Stimulated activated CD4-positive, alpha-beta T cell treated with anti-CD3 and anti-CD28 coated beads, Interleukin-1b, Interleukin-23, amount 100 ng/mL, for 1 hour (primary cell): ENCODE results near the gene ANKRD65.
"Not testable (repeated sequence)": the region's sequence is repeated elsewhere in the genome, so short reads cannot be mapped to it uniquely, and the experiment has no call there.

Experiments used
- DNase-seq, 2 donors: peaks; one replicate each; pipeline ENCODE4 v3.0.0-alpha.2; 2020; ENCODE audit warnings: low read depth in 2 of 2

The ANKRD65 gene

GRCh38 chr1:1421147-1421906 is at the start of gene ANKRD65:
ANKRD65 (minus strand) TSS chr1:1421276; CDS start chr1:1421005, 271 bp downstream.
- DNase-seq: no peak

- DNase-seq: not testable (repeated sequence)
Measured at GRCh38 chr1:1468196-1468985, 47.3 kb upstream of the ANKRD65 start.

- DNase-seq: no peak
Measured at GRCh38 chr1:1463312-1463711, 42.2 kb upstream of the ANKRD65 start.

GRCh38 chr1:1462318-1462966 is 41.4 kb upstream of the ANKRD65 start:
- no peak for DNase-seq

GRCh38 chr1:1461721-1462317 is 40.7 kb upstream of the ANKRD65 start:
- DNase-seq: no peak

- no peak for DNase-seq
Measured at GRCh38 chr1:1460540-1461130, 39.6 kb upstream of the ANKRD65 start.

- not testable (repeated sequence) for DNase-seq
Measured at GRCh38 chr1:1459711-1460110, 38.6 kb upstream of the ANKRD65 start.

- DNase-seq: not testable (repeated sequence)
Measured at GRCh38 chr1:1459156-1459555, 38.1 kb upstream of the ANKRD65 start.

- DNase-seq: not testable (repeated sequence)
Measured at GRCh38 chr1:1456683-1457255, 35.7 kb upstream of the ANKRD65 start.

- DNase-seq: not testable (repeated sequence)
Measured at GRCh38 chr1:1455934-1456333, 34.9 kb upstream of the ANKRD65 start.

GRCh38 chr1:1455366-1455884 is 34.3 kb upstream of the ANKRD65 start:
- no peak for DNase-seq

- not testable (repeated sequence) for DNase-seq
Measured at GRCh38 chr1:1454286-1455056, 33.4 kb upstream of the ANKRD65 start.

- no peak for DNase-seq
Measured at GRCh38 chr1:1452882-1453281, 31.8 kb upstream of the ANKRD65 start.

GRCh38 chr1:1452365-1452739 is 31.3 kb upstream of the ANKRD65 start:
- DNase-seq: not testable (repeated sequence)

- DNase-seq: no peak
Measured at GRCh38 chr1:1451696-1452364, 30.8 kb upstream of the ANKRD65 start.

- not testable (repeated sequence) for DNase-seq
Measured at GRCh38 chr1:1450616-1451015, 29.5 kb upstream of the ANKRD65 start.

- no peak for DNase-seq
Measured at GRCh38 chr1:1449099-1449739, 28.1 kb upstream of the ANKRD65 start, which contains the start of gene ATAD3C. ATAD3C (plus strand) TSS chr1:1449689; CDS start chr1:1450684, 995 bp downstream.

GRCh38 chr1:1446631-1447030 is 25.6 kb upstream of the ANKRD65 start:
- not testable (repeated sequence) for DNase-seq
